ENCODE measurements around the gene MRPL49. TPM values are rescaled to one million over a fixed set of nuclear protein-coding genes. Genes with fewer than 3 reads are reported as not detected.

The MRPL49 gene
- total and polyA plus RNA-seq, 2 of the 13 experiments (the other 11 are each of a cell fraction or from before 2014, with no cell fraction given), result 39.2 to 53.3 TPM

- TF ChIP-seq ZNF318 (CRISPR knock-in tag; IDR thresholded peaks at IDR 0.05) (no peak), PHF8 (CRISPR knock-in tag; IDR thresholded peaks at IDR 0.05) (no peak), ZBTB7A (CRISPR knock-in tag; IDR thresholded peaks at IDR 0.05) (no peak), ZNF292 (CRISPR knock-in tag; IDR thresholded peaks at IDR 0.05; ENCODE audit: borderline replicate concordance, low read depth) (peak; percentile 4; the same call in 1 of the 2 replicates), PITX1 (CRISPR knock-in tag; IDR thresholded peaks at IDR 0.05) (no peak), NKX3-1 (CRISPR knock-in tag; IDR thresholded peaks at IDR 0.05) (0 out of 2 replicates have a peak, but pooled peaks have one; percentile 28), SRSF9 (IDR thresholded peaks at IDR 0.05; ENCODE audit: borderline replicate concordance, insufficient read depth, low read depth, low read length, poor library complexity, severe bottlenecking) (no peak), ZNF788 (CRISPR knock-in tag; IDR thresholded peaks at IDR 0.05; ENCODE audit: borderline replicate concordance) (peak; percentile 78; the same call in 1 of the 2 replicates), ASH2L (IDR thresholded peaks at IDR 0.05; ENCODE audit: insufficient read length, low read depth, low read length) (no peak), ZBTB46 (CRISPR knock-in tag; IDR thresholded peaks at IDR 0.05; ENCODE audit: borderline replicate concordance) (no peak), ZNF782 (CRISPR knock-in tag; IDR thresholded peaks at IDR 0.05; ENCODE audit: borderline replicate concordance) (no peak), ZNF563 (CRISPR knock-in tag; IDR thresholded peaks at IDR 0.05) (no peak; the same call in 1 of the 2 replicates), GATAD1 (CRISPR knock-in tag; IDR thresholded peaks at IDR 0.05) (no peak), GATAD2A (CRISPR knock-in tag; IDR thresholded peaks at IDR 0.05) (no peak), ZNF639 (CRISPR knock-in tag; conservative IDR thresholded peaks at IDR 0.05) (no peak), CCAR2 (optimal IDR thresholded peaks at IDR 0.05; ENCODE audit: low read depth, low read length) (no peak), TAF15 (IDR thresholded peaks at IDR 0.05; ENCODE audit: low read depth, low read length, poor library complexity, severe bottlenecking) (no peak), EHMT2 (IDR thresholded peaks at IDR 0.05; ENCODE audit: borderline replicate concordance, low read depth, low read length) (no peak)
Observed at GRCh38 chr11:65134952-65135632, 13.0 kb downstream of the MRPL49 start (continued).

Measured in HepG2 (cell line).